Lower leg skin (tissue), 4 donors: ENCODE data around the gene C1QTNF6. TPM values are rescaled to one million over a fixed set of nuclear protein-coding genes. Genes with fewer than 3 reads are reported as not detected.
"Not testable (repeated sequence)": the region's sequence is repeated elsewhere in the genome, so short reads cannot be mapped to it uniquely, and the experiment has no call there.

Source experiments
- DNase-seq, 2 donors: peaks; one replicate each; pipeline ENCODE4 v3.0.0-alpha.2; 2019; ENCODE audit warnings: low spot score in 2 of 2
- H3K4me3 ChIP-seq: fragments of 200-600 bp; sonication (generic); 2 replicates; pipeline ENCODE4 v1.5.1; 2017; ENCODE audit warnings: mild to moderate bottlenecking, low read depth; ENCODE audit not compliant: poor library complexity, severe bottlenecking
- POLR2A ChIP-seq, 2 donors: fragments of 450-650 bp; IDR thresholded peaks; one replicate each; pipeline ENCODE4 v1.6.1; 2016 to 2017; ENCODE audit warnings: antibody characterized with exemption in 2 of 2, mild to moderate bottlenecking in 1 of 2, moderate library complexity in 1 of 2
- WGBS, 2 donors: methylation state at CpG; one replicate each; pipeline ENCODE4 v1.1.5; 2018; 5-methylcytosine and 5-hydroxymethylcytosine counted together
- intact Hi-C: fragments of 100-400 bp; cut with DNase I; formaldehyde crosslinking; loops from one replicate; pipeline ENCODE4 v1.15.0; 2023; ENCODE audit warnings: low total_unique reads
- total RNA-seq, 4 donors: library from RNA; depleted of rRNA; stranded (reverse); fragments of >200 nt; gene quantifications; one replicate each; pipeline ENCODE4 v1.1.0, GENCODE V29; 2016
- TF ChIP-seq, protein P1 (sequence below), 3 donors: fragments of 450-650 bp; IDR thresholded peaks; one replicate each; pipeline ENCODE4 v1.5.1; 2016; ENCODE audit warnings: antibody characterized with exemption in 3 of 3, mild to moderate bottlenecking in 3 of 3, moderate library complexity in 2 of 3

The C1QTNF6 gene
- total RNA-seq, 4 donors from 2014 or later: 0.81 to 8.9 (median 2.1) TPM

DNA sequence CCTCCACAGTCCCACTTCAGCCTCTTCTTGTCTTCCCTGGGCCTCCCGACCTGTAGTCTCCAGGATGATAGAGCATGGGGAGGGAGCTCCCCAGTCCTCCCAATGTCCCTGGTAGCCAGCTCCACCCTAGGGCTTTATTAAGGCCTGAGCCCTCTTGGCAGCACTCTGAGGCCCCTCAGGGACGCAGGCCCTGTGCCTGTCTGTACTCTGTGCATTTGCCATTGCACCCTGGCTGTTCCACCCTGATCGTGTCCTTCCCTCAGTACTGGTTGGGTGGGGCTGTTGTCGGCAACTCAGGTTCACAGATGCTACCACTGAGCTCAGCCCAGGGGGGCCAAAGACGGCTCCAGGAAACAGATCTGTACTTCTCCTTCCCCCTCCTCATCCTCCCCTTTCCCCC is 17.0 kb upstream of the C1QTNF6 start:
- TF ChIP-seq, protein P1, sequence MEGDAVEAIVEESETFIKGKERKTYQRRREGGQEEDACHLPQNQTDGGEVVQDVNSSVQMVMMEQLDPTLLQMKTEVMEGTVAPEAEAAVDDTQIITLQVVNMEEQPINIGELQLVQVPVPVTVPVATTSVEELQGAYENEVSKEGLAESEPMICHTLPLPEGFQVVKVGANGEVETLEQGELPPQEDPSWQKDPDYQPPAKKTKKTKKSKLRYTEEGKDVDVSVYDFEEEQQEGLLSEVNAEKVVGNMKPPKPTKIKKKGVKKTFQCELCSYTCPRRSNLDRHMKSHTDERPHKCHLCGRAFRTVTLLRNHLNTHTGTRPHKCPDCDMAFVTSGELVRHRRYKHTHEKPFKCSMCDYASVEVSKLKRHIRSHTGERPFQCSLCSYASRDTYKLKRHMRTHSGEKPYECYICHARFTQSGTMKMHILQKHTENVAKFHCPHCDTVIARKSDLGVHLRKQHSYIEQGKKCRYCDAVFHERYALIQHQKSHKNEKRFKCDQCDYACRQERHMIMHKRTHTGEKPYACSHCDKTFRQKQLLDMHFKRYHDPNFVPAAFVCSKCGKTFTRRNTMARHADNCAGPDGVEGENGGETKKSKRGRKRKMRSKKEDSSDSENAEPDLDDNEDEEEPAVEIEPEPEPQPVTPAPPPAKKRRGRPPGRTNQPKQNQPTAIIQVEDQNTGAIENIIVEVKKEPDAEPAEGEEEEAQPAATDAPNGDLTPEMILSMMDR (IDR thresholded peaks at IDR 0.05): no peak
- no peak for TF ChIP-seq POLR2A (IDR thresholded peaks at IDR 0.05)
- intact Hi-C loops: no loop called here
- no peak for DNase-seq
- 82% methylated on average over 5 of the region's 5 CpGs for WGBS, 2 donors
- H3K4me3 ChIP-seq: no peak overlapping the region

DNA sequence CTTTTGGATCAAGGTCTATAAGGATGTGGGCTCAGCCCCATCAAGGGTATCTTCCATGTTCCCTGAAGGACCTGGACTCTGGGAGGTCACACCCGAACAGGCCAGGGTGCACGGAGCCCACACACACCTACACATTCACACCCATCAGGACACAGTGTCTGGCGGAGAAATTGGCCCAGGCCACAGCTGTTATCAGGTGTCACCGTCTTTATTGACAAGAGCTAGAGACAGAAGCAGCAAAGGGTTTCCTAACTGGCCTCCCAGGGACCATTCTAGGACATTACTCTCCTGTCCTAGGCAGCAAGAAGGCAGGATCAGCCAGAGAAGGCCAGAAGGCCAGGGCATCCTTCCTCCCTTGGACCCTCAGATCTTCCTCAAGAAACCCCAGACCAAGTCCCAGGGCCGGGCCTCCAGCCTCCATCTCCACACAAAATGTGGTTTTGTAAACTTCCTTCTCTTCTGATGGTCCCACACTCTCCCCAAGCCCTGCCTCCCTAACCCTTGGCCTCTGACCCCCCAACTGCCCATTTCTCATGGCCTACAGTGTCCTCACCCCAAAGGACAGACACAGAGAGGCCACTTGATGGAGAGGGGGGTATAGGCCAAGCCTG is 16.1 kb upstream of the C1QTNF6 start:
- H3K4me3 ChIP-seq: no peak overlapping the region
- TF ChIP-seq POLR2A (IDR thresholded peaks at IDR 0.05): no peak
- TF ChIP-seq, protein P1 (IDR thresholded peaks at IDR 0.05): no peak
- 92 to 93% methylated on average over 5 of the region's 5 CpGs for WGBS, 2 donors
- no peak for DNase-seq
- intact Hi-C loops: no loop called here

DNA sequence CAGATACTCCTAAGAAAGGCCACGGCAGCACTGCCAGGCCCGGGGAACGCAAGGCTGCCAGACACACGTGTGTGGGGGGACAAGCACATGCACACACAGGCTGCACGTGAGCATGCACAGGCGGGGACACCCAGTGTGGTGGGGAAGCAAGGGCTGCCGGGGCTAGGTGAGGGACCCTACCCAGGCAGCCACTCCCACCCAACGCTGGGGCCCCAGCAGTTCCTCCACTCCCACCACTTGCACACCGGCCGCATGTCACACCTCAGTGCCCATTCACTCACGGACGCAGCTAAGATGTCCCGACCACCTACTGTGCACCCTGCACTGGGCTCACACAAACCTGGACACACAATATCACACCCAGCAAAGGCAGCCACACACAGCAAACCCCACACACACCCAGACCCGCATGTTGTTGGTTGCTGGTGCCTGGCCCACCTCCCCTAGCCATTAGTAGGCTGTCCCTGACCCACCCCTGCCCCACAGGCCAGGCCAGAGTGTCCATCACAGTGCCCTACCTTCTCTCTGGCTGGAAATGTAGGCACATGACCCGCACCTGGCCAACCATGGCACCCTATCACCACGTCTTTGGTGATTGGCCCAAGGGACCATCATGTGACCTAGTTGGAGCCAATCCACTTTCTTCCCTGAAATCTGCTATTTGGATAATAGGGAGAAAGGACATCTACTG is 15.5 kb upstream of the C1QTNF6 start:
- no peak for DNase-seq
- intact Hi-C loops: no loop called here
- H3K4me3 ChIP-seq: no peak overlapping the region
- TF ChIP-seq POLR2A (IDR thresholded peaks at IDR 0.05): no peak
- TF ChIP-seq, protein P1 (IDR thresholded peaks at IDR 0.05): no peak
- 80 to 81% methylated on average over 16 of the region's 16 CpGs for WGBS, 2 donors

DNA sequence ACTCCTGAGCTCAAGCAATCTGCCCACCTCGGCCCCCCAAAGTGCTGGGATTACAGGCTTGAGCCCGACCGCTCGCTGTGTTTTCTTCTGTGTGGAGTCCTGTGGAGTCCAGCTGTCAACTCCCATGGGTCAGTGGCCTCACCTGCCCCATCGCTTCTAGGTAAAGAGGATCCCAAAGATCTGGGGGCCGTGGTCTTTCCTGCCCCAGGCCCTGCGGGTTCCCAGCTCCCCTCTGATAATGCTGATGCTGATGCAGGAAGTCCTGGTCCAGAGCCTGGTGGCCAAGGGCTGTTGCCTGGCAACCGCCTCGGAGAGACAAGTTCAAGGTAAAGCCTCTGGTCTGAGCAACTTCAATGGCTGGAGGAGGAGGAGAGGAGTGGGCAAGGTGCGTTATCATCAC is 14.7 kb upstream of the C1QTNF6 start:
- intact Hi-C loops: no loop called here

DNA sequence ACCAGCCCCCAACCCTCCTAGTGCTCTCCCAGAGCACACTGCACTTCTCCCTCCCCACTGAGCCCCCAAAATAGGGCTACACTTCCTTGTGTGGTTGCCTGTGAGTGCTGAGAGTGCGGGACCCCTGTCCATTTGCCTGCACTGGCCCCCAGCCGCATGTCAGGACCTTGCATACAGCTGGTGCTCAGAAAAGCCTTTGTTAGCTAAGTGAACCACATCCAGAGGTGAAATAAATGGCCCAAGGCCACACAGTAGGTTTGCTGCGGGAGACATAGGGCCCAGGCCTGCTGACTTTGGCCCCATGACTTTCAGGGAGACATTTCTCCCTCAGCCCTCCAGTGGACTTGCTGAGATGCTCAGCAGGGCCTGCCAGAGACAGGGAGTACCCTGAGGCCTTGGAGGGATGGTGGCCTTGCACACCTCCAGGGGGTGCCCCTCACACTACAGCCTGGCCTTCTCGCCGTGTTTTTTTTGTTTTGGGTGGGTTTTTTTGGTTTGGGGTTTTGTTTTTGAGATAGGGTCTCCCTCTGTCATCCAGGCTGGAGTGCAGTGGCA is 14.0 kb upstream of the C1QTNF6 start:
- no peak for DNase-seq
- intact Hi-C loops: no loop called here
- 85 to 90% methylated on average over 5 of the region's 5 CpGs for WGBS, 2 donors
- H3K4me3 ChIP-seq: no peak overlapping the region
- TF ChIP-seq POLR2A (IDR thresholded peaks at IDR 0.05): no peak
- TF ChIP-seq, protein P1 (IDR thresholded peaks at IDR 0.05): no peak

More for the DNA sequence above, 14.7 kb upstream of the C1QTNF6 start:
- no peak overlapping the region for H3K4me3 ChIP-seq
- no peak for DNase-seq
- 83 to 93% methylated on average over 10 of the region's 10 CpGs for WGBS, 2 donors
- no peak for TF ChIP-seq POLR2A (IDR thresholded peaks at IDR 0.05)
- TF ChIP-seq, protein P1 (IDR thresholded peaks at IDR 0.05): no peak

DNA sequence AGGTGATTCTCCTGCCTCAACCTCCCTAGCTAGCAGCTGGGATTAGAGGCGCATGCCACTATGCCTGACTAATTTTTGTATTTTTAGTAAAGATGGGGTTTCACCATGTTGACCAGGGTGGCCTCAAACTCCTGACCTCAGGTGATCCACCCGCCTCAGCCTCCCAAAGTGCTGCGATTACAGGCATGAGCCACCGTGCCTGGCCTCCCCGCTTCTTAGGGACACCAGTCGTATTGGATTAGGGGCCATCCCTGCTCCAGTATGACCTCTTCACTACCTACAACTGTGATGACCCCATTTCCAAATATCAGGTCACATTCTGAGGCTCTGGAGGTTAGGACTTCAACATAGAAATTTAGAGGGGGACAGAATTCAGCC is 13.4 kb upstream of the C1QTNF6 start:
- intact Hi-C loops: not testable (repeated sequence)
- WGBS, 2 donors: 93 to 94% methylated on average over 6 of the region's 6 CpGs

More for the DNA sequence above, 13.4 kb upstream of the C1QTNF6 start:
- H3K4me3 ChIP-seq, DNase-seq: not testable (repeated sequence)
